ENCODE results near the gene LLGL2.
"Not testable (repeated sequence)": the region's sequence is repeated elsewhere in the genome, so short reads cannot be mapped to it uniquely, and the experiment has no call there.

Gene LLGL2, protein sequence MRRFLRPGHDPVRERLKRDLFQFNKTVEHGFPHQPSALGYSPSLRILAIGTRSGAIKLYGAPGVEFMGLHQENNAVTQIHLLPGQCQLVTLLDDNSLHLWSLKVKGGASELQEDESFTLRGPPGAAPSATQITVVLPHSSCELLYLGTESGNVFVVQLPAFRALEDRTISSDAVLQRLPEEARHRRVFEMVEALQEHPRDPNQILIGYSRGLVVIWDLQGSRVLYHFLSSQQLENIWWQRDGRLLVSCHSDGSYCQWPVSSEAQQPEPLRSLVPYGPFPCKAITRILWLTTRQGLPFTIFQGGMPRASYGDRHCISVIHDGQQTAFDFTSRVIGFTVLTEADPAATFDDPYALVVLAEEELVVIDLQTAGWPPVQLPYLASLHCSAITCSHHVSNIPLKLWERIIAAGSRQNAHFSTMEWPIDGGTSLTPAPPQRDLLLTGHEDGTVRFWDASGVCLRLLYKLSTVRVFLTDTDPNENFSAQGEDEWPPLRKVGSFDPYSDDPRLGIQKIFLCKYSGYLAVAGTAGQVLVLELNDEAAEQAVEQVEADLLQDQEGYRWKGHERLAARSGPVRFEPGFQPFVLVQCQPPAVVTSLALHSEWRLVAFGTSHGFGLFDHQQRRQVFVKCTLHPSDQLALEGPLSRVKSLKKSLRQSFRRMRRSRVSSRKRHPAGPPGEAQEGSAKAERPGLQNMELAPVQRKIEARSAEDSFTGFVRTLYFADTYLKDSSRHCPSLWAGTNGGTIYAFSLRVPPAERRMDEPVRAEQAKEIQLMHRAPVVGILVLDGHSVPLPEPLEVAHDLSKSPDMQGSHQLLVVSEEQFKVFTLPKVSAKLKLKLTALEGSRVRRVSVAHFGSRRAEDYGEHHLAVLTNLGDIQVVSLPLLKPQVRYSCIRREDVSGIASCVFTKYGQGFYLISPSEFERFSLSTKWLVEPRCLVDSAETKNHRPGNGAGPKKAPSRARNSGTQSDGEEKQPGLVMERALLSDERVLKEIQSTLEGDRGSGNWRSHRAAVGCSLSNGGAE

DNA sequence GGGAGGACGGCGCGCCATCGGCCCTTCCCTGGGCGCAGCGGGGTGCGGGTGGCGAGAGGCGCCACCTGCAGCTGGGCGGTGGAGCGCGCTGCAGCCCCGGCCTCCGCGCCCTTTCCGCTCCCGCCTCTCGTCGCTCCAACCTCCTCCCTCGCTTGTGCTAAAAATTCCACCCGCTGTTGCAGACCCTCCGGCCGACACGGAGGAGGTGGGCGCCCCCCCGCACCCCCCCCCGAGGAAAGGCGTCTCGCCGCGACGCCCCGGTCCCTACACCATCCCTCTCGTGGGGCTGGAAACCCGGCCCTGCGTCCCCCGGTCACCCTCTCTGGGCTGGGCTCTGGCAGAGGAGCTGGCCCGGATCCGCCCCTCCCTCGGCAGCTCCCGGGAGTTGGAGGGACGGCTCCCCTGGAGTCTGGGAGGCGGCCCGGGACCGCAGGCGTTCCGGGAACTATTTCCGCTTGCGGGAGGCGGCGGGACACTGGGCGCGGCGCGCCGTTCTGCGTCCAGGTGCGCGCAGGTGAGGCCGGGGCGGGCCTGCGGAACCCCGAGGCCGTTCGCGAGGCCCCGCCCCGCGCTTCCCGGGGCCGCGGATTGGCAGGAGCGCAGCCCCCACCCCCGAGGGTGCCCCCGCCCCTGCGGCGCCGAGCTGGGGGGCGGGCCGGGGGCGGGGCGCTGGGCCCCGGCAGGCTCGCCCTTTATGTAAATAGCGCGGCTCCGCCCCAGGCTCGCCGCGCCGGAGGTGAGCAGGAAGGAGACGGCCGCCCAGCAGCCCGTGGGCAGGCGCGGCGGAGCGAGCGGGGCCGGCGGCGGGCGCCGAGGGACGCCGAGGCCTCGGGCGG lies at the start of gene LLGL2:
TSS of gene LLGL2 (plus strand) at position 728 of the 836 bp plus-strand sequence. CDS start 17,730 bp downstream, outside the sequence.
- DNase-seq (ENCODE audit: low spot score), result no peak

DNA sequence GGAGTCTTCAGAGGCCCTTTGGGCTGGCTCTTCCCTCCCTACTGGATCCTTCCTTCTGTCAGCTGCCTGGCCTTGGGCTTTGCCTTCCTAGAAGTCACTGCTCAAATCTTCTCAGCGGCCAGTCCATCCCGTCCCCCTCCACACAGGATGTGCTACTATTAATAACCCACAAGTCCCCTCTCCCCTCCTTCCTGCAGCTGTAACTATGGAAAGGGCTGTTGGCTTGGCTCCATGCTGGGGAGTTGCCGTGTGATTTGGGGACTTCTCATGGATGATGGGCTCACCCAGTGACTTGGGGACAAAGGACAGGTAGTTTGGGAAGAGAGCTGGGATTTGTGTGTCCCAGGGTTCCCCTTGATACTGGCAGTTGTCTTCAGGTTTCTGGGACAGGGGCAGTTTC lies 49.6 kb upstream of the LLGL2 start:
- no peak for DNase-seq (ENCODE audit: low spot score)

DNA sequence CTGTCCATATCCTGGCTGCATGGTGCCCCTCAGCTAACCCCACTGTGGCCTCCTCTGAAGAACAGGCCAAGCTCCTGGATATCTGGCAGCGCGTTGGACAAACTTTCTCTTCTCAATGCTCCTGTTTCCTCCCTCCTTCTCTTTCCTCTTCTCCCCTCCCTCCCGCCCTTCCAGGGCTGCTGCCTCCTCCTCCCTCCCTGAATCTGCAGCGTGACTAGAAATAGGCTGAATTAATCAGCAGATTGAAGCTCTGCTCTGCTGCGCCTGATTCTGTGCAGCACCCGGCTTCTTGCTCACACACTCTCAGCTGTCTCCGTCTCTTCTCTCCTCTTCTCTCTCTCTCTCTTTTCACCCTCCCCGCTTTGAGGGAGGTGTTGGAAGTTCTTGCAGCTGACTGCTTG lies 49.2 kb upstream of the LLGL2 start:
- no peak for DNase-seq (ENCODE audit: low spot score)

DNA sequence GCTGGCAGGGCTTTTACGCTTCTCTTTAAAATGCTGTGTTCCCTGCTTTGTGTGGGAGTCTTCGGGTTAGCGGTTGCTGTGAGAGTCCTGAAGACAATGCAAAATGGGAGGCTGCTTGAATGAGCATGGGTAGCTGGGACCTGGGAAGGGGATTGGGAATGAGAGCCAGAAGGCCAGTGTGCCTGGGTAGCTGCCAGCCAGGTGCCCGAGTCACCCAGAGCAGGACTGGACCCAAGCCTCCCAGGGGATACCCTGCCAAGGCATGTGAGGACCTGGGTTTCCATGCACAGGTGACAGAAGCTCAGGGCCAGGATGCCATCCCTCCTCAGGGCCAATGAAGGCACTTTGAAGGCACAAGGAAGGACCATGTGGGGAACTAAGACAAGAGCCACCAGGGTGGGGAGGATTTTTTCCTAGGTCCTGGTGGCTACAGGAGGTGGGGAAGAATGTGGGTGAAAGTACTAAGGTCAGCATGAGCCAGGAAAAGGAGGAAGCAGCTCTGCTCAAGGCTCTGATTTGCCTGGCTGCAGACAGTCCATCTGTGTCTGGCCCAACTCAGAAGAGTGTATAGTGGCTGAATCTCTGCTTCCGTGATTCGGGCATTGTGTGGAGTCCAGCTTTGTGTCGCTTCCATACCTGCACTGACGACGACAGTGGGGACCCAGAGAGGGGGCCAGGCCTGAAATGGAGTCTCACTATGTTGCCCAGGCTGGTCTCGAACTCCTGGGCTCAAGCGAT lies 48.6 kb upstream of the LLGL2 start:
- DNase-seq (ENCODE audit: low spot score), result no peak

DNA sequence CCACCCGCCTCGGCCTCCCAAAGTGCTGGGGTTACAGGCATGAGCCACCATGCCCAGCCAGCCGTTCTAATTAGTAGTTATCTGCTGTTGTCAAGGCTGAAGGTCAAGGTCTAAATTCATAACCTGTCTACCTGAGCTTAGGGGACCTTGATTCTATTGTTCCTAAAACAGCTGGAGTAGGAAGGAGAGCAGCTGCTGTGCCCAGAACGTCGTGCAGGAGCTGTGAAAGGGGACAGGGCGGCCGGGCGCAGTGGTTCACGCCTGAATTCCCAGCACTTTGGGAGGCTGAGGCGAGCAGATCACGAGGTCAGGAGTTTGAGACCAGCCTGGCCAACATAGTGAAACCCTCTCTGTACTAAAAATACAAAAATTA lies 48.0 kb upstream of the LLGL2 start:
- DNase-seq (ENCODE audit: low spot score), result not testable (repeated sequence)

DNA sequence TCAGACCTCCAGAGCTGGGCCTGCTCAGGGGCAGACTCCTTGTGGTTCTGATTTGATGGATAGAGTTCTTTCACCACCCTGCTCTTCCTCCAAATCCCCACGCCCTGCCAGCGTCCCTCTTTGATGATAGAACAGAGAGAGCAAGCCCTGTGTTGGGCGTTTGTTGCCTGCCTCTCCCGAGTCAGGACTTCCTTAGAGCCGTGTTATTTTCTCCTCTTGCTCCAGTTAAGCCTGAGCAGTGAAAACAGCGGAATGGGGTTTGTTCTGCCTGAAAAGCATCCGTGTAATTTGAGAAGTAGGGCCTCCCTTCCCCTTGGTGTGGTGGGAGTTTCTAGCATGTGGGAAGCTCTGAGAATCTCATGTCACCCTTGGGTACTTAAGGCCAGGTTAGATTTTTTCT lies 47.0 kb upstream of the LLGL2 start:
- no peak for DNase-seq (ENCODE audit: low spot score)

DNA sequence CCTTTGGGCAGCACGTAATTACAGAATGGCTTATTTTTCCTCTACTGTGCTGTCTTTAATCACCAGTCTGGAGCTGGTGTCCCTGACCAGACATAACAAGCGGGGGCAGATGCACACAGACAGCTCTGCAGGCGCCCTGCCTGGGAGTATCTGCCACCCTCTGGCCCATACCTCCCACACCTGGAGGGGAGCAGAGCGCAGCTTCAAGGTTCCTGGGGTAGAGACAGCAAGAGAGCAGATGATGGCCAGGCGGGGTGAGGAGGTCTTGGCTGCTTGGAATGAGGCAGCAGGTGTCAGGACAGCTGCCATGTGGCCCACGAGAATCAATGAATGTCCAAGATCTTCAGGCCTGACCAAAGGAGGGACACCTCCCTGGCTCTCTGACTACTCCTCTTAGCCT lies 45.2 kb upstream of the LLGL2 start:
- DNase-seq (ENCODE audit: low spot score), result no peak

DNA sequence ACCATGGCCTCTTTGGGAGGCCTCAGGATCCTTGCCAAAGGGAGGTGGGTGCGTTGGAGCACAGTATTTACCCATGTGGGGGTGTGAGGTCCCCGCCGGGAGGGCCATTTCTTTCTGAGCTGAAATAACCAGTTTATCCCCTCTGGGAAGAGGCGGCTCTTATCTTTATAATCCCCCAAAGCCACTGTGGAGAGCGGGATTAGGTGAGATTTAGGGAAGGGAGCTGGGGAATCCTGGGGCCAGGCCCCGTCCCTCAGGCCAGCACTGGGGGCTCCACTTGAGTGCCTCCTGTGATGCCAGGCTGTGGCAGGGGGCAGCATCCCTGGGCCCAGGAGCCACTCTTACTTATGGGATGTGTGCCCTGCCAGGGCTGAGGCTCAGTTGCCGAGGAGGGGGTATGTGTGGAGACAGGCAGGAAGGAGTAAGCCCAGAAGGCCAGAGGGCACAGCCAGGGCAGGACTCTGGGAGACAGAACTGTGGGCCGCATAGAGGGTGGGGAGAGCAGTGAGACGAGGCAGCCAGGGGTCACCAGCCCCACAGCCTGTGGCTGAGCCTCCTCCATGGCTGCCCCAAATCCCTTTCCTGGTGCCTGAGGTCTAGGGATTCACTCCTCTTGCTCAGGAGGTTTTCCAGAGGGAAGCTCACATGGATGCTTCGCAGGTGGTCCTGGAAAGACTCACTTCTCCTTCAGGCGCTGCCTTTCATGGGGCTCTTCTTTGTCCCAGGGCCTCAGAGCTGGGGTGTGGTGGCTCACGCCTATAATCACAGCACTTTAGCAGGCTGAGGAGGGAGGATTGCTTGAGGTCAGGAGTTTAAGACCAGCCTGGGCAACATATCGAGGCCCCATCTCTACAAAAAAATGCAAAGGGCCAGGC lies 44.1 kb upstream of the LLGL2 start:
- DNase-seq (ENCODE audit: low spot score), result no peak

DNA sequence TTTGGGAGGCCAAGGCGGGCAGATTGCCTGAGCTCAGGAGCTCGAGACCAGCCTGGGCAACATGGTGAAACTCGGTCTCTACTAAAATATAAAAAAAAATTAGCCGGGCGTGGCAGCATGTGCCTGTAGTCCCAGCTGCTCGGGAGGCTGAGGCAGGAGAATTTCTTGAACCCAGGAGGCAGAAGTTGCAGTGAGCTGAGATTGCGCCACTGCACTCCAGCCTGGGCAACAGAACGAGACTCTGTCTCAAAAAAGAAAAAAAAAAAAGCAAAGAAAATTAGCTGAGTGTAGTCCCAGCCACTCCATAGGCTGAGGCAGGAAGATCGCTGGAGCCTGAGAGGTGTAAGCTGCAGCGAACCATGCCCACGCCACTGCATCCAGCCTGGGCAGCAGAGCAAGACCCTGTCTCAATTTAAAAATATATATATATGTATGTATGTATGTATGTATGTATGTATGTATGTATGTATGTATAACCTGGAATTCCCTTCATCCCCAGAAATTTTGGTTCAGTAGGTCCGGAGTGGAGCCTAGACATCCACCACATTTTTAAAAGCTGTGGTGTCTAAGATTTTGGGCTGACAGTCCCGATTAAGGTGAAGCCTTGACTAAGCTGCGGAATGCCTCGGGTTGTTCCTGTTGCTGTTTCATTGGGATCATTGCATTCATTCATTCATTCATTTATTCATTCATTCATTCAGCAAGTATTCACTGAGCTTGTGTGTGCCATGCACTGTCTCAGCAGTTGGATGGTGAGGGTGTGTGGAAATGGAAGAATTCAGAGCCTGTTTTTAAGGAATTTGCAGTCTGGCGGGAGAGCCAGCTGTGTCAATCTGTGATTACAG lies 43.2 kb upstream of the LLGL2 start:
- no peak for DNase-seq (ENCODE audit: low spot score)

DNA sequence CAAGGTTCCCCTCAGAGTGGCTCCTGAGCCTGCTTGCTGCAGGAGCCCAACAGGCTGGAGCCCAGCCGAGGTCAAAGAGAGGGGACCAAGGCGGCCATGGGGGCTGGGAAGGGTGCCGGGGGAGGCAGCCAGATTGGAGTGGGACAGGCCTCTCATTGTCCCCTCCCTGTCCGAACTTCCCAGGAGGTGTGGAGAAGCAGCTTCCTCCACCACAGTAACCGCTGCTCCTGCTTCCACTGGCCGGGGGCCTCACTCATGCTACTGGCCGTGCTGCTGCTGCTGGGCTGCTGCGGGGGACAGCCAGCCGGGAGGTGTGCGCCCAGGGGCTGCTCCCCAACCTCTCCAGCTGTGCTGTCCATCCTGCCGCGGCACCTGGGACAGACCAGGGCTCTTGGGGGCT lies 39.8 kb upstream of the LLGL2 start:
- no peak for DNase-seq (ENCODE audit: low spot score)

DNA sequence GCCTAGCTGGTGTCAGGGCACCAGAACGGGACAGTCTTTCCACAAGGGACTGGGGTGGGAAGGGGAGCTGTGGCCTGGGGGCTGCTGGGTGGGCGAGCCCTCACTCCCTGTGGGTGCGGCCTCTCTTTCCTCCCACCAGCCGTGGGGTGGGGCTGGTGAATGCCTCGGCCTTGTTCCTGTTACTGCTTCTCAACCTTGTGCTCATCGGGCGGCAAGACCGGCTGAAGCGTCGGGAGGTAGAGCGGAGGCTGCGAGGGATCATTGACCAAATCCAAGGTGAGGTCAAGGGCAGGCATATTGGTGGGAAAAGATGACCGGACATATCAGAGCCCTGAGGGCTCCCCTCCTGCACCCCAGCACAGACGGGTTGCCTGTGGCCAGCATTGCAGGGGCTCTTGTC lies 39.3 kb upstream of the LLGL2 start:
- DNase-seq (ENCODE audit: low spot score), result no peak

DNA sequence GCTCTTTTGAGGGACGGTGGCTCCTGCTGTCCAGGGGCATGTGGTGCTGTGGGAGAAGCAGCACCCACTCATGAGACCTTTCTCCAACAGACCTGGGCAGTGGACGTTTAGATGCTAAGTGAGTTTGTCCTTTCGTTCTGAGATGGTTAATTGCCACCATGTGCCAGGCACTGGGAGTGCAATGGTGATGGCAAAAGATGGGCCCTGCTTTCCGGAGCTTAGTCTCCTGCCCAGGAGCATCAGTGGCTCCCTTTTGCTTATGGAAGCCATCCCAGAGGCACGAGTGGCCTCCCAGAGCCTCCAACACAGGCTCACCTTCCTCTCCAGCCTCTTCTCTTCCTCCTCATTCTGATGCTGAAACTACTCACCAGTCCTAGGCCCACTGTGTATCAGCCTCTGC lies 38.5 kb upstream of the LLGL2 start:
- no peak for DNase-seq (ENCODE audit: low spot score)

DNA sequence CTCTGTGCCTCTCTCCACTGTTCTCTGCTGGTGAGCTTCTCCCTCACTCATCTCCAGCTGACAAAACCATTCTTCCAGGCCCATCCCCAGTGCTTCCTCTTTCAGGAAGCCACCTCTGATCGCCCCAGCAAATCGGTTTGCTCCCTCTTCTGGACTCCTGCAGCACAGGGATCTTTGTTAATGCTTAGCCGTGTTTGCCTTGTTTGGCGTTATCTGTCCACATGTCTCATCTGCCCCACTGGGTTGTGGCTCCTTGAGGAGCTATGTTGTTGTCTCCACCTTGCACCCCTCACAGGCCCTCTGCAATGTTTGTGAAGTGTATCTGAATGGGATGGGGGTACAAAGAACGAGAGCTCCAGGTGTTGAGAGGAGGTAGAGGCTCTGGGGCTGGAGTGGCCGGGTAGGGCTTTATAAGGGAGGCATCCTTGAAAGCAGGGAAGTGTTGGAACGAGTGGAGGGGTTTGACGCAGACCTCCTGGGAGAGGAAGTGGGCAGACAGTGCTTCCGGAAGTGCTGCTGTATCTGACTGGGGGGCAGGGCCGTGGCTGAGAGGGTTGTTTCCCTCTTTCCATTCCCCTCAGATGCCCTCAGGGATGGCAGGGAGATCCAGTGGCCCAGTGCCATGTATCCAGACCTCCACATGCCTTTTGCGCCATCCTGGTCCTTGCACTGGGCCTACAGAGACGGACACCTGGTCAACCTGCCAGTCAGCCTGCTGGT lies 38.0 kb upstream of the LLGL2 start:
- DNase-seq (ENCODE audit: low spot score), result no peak

DNA sequence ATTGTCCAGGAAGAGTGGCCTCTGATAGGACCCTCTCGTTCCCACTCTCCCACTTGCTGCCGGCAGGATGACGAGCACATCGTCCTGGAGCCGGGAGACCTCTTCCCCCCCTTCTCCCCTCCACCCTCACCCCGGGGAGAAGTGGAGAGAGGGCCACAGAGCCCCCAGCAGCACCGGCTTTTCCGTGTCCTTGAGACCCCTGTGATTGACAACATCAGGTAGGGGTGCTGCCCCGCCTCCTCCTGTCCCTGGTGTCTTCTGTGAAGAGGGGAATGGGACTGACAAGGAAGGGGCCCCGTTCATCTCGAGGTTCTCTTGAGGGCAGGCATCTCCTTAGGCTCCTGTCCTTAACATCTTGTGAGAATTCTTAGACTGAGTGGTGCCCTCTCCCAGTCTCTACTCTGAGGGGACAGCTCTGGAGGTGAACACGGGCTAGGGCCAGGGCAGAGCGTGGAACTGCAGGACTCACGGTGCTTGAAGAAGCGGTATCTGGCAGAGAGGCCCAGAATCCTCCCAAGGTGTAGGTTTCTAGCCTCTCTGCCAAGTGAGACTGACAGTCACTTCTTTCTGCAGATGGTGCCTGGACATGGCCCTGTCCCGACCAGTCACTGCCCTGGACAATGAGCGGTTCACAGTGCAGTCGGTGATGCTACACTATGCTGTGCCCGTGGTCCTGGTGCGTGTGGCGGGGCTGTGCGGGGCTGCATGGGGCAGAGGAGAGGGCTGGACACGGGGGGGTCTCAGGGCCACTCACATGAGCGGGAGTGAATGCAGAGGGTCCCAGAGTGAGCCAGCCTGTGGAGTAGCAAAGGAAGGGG lies 36.6 kb upstream of the LLGL2 start:
- no peak for DNase-seq (ENCODE audit: low spot score)

DNA sequence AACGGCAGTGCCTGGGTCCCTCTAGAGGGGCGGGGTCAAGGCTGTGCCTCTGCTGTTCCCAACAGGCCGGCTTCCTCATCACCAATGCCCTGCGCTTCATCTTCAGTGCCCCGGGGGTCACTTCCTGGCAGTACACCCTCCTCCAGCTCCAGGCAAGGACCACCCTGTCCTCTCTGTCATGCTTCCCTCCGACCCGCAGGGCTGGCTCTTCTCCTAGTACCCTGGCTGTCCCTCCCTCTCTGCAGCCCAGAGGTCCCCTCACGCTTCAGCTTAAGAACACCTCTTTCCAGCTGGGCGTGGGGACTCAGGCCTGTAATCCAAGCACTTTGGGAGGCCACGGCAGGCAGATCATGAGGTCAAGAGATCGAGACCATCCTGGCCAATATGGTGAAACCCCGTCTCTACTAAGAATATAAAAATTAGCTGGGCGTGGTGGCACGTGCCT lies 36.0 kb upstream of the LLGL2 start:
- no peak for DNase-seq (ENCODE audit: low spot score)

DNA sequence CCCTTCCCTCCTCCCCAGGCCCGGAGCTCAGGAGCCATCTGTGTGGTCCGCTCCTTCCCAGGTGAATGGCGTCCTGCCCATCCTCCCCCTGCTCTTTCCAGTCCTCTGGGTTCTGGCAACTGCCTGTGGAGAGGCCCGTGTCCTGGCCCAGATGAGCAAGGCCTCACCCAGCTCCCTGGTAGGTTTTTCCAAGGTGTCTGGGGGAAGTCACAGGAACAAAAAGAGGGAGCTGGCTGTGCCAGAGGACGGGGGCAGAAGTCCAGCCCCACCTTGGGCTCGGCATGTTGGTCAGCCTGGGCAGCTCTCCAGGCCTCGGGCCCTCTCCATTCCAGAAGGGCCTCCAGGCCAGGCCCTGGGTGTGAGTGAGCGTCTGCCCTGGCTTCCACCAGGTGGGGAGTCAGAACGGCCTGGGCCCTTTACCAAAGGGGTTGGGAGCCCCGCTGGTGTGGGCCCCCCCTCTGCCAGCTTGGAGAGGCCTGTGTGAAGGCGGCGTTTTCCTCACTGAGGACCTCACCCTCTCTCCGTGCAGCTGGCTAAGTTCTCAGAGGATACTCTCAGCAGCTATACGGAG lies 35.2 kb upstream of the LLGL2 start:
- DNase-seq (ENCODE audit: low spot score), result no peak

DNA sequence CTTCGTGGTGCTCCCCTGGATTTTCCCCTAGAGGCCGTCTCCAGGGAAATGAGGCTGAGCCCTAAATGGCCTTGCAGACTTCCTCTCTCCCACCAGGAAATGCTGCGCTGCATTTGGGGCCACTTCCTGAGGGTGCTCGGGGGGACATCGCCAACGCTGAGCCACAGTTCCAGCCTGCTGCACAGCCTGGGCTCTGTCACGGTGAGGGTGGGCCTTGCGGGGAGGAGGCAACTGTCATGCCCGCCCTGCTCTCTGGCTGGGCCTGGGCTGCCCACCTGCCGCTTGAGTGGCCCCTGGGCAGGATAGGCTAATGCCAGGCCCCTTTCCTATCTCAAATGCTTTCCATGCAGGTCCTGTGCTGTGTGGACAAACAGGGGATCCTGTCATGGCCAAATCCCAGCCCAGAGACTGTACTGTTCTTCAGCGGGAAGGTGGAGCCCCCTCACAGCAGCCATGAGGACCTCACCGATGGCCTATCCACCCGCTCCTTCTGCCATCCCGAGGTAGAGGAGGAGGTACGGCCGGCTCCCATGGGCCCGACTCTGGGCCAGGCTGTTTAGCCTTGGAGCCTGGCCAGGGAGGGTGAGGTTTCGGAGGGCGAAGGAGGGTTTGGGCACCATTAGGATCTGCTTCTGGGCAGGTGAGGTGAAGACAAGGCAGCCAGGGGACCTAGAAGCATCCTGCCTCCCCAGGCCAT lies 34.4 kb upstream of the LLGL2 start:
- DNase-seq (ENCODE audit: low spot score), result no peak

Data from left forelimb (tissue), 1 donor.